ENCODE results near the gene VSTM2B. TPM values are rescaled to one million over a fixed set of nuclear protein-coding genes. Genes with fewer than 3 reads are reported as not detected.

VSTM2B gene
- total and polyA plus RNA-seq, 2 of the 13 experiments (the other 11 are each of a cell fraction or from before 2014, with no cell fraction given) = not detected

DNA sequence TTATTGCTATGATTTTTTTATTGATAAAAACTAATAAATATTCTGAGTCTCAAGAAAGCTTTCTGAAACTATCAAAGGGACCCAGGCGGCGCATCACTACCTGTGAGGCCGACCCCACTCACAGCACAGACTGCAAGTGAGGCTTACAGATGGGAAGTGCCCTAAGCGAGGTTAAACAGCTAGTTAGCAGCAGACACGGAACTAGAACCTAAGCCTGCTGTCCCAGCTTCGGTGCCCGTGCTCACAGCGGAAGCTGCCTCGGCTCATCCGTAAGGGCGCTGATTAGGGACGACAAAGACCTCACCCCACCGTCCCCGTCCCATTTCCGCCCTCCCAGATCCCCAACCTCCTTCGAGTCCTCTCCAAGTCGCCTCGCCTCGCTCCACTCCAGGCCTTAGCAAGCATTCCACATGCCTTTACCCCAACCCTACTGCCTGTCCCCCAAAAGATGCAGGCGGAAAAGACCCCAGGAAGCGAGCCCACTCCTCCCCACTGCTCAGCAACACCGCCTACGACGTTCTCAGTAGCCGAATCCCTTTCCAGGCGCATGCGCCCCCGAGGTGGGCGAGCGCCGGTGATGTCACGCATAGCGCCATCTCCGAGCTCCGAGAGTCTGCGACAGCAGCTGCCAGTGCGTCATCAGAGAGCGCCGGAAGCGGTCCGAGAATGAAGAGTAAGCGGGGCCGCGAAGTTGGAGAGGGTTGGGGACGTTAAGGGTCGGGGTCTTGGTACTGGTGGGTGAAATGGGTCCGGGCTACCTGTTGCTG, 80.0 kb downstream of the VSTM2B start, which contains the start of gene POP4 (continued):
- TF ChIP-seq, protein P1, sequence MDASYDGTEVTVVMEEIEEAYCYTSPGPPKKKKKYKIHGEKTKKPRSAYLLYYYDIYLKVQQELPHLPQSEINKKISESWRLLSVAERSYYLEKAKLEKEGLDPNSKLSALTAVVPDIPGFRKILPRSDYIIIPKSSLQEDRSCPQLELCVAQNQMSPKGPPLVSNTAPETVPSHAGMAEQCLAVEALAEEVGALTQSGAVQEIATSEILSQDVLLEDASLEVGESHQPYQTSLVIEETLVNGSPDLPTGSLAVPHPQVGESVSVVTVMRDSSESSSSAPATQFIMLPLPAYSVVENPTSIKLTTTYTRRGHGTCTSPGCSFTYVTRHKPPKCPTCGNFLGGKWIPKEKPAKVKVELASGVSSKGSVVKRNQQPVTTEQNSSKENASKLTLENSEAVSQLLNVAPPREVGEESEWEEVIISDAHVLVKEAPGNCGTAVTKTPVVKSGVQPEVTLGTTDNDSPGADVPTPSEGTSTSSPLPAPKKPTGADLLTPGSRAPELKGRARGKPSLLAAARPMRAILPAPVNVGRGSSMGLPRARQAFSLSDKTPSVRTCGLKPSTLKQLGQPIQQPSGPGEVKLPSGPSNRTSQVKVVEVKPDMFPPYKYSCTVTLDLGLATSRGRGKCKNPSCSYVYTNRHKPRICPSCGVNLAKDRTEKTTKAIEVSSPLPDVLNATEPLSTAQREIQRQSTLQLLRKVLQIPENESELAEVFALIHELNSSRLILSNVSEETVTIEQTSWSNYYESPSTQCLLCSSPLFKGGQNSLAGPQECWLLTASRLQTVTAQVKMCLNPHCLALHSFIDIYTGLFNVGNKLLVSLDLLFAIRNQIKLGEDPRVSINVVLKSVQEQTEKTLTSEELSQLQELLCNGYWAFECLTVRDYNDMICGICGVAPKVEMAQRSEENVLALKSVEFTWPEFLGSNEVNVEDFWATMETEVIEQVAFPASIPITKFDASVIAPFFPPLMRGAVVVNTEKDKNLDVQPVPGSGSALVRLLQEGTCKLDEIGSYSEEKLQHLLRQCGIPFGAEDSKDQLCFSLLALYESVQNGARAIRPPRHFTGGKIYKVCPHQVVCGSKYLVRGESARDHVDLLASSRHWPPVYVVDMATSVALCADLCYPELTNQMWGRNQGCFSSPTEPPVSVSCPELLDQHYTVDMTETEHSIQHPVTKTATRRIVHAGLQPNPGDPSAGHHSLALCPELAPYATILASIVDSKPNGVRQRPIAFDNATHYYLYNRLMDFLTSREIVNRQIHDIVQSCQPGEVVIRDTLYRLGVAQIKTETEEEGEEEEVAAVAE (CRISPR knock-in tag; IDR thresholded peaks at IDR 0.05; ENCODE audit: borderline replicate concordance) = peak; percentile 59; the same call in 1 of the 2 replicates

GRCh38 chr19:29606420-29606747, 80.6 kb downstream of the VSTM2B start:
- H3K9me3 ChIP-seq (ENCODE audit: low read length) = no peaks in the 10 kb centered on the region
- ChIA-PET CTCF (ENCODE audit: low intra/inter-chr PET ratio, low total read pairs) (no interaction called here), POLR2A (interaction anchor here (0.5 to 2.0 kb wide), 21 partner anchors 8 to 1813 kb away, joined by 3 to 44 read pairs (median 5); partner anchors contain the start of genes C19orf12, PLEKHF1 and URI1)
- DNase-seq (ENCODE audit: low spot score) (no peak), ATAC-seq (peak; percentile 66), FAIRE-seq (no peak)
- H3K79me2 ChIP-seq (ENCODE audit: insufficient read depth, low read length) = peaks cover 8% of the 10 kb centered on the region
- BruUV-seq (replicated peaks) = TSS peak; percentile 85
- H3K9ac ChIP-seq (ENCODE audit: insufficient read depth, low read depth, low read length) = peak overlapping the region; percentile 87
- WGBS (ENCODE audit: low lambda C conversion rate) = 0% methylated on average over 2 of the region's 12 CpGs
- peak overlapping the region; percentile 62 for H3K27ac ChIP-seq (ENCODE audit: extremely low read length, insufficient read depth, low read length)
- peaks cover 1 to 11% of the 10 kb centered on the region in 2 experiments; a peak in 3 of 5 replicates for H3K36me3 ChIP-seq (replicated peaks in 1 of 2; ENCODE audit: control insufficient read depth in 1 of 2, insufficient read depth in 2 of 2, low read length in 2 of 2)
- H3K4me3 ChIP-seq (replicated peaks in 1 of 3; ENCODE audit: insufficient read depth in 1 of 3, low read depth in 2 of 3, low read length in 3 of 3) = peak overlapping the region; percentile 79 to 93 (median 92)
- peak overlapping the region; percentile 89 for H3K4me2 ChIP-seq (ENCODE audit: low read depth, low read length)
- no peaks in the 10 kb centered on the region; a peak in 1 of 5 replicates for H3K27me3 ChIP-seq (ENCODE audit: control insufficient read depth in 1 of 2, insufficient read depth in 2 of 2, low read length in 2 of 2)
- H4K20me1 ChIP-seq (ENCODE audit: insufficient read depth, low read length) = no peaks in the 10 kb centered on the region
- H2AFZ ChIP-seq (ENCODE audit: low read length) = no peak overlapping the region
- intact Hi-C loops (cut with micrococcal nuclease; ENCODE audit: unreplicated experiment) (loop anchor here (5.0 kb wide), 1 partner anchor 101 kb away; no protein-coding TSS in a partner anchor), in situ Hi-C loops (cut with HindIII; ENCODE audit: extremely low pct_ligation_motif_present, low pct_unique_long_range_greater_than_20kb) (no loop called here)
- H3K4me1 ChIP-seq (ENCODE audit: insufficient read depth, low read length) = peaks cover 8% of the 10 kb centered on the region
- TF ChIP-seq TEAD2 (CRISPR knock-in tag; IDR thresholded peaks at IDR 0.05) (no peak), ASH2L (IDR thresholded peaks at IDR 0.05; ENCODE audit: insufficient read length, low read depth, low read length) (peak; percentile 43), TOE1 (CRISPR knock-in tag; IDR thresholded peaks at IDR 0.05) (no peak), ZNF605 (CRISPR knock-in tag; IDR thresholded peaks at IDR 0.05) (0 out of 2 replicates have a peak, but pooled peaks have one; percentile 2), SALL2 (CRISPR knock-in tag; IDR thresholded peaks at IDR 0.05) (peak; percentile 7; the same call in 1 of the 2 replicates), IKZF1 (IDR thresholded peaks at IDR 0.05) (no peak)
- TF ChIP-seq, protein P2, sequence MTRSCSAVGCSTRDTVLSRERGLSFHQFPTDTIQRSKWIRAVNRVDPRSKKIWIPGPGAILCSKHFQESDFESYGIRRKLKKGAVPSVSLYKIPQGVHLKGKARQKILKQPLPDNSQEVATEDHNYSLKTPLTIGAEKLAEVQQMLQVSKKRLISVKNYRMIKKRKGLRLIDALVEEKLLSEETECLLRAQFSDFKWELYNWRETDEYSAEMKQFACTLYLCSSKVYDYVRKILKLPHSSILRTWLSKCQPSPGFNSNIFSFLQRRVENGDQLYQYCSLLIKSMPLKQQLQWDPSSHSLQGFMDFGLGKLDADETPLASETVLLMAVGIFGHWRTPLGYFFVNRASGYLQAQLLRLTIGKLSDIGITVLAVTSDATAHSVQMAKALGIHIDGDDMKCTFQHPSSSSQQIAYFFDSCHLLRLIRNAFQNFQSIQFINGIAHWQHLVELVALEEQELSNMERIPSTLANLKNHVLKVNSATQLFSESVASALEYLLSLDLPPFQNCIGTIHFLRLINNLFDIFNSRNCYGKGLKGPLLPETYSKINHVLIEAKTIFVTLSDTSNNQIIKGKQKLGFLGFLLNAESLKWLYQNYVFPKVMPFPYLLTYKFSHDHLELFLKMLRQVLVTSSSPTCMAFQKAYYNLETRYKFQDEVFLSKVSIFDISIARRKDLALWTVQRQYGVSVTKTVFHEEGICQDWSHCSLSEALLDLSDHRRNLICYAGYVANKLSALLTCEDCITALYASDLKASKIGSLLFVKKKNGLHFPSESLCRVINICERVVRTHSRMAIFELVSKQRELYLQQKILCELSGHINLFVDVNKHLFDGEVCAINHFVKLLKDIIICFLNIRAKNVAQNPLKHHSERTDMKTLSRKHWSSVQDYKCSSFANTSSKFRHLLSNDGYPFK (CRISPR knock-in tag; IDR thresholded peaks at IDR 0.05; ENCODE audit: borderline replicate concordance) = 0 out of 2 replicates have a peak, but pooled peaks have one; percentile 10
- TF ChIP-seq, protein P3, sequence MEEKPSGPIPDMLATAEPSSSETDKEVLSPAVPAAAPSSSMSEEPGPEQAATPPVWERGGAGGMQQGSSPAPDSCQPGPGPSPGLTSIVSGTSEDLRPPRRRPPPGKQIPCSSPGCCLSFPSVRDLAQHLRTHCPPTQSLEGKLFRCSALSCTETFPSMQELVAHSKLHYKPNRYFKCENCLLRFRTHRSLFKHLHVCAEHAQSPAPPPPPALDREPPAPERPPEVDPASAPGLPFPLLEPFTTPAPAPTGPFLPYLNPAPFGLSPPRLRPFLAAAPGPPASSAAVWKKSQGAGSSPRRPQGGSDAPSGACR (CRISPR knock-in tag; IDR thresholded peaks at IDR 0.05) = 0 out of 2 replicates have a peak, but pooled peaks have one; percentile 9
- TF ChIP-seq, protein P4, sequence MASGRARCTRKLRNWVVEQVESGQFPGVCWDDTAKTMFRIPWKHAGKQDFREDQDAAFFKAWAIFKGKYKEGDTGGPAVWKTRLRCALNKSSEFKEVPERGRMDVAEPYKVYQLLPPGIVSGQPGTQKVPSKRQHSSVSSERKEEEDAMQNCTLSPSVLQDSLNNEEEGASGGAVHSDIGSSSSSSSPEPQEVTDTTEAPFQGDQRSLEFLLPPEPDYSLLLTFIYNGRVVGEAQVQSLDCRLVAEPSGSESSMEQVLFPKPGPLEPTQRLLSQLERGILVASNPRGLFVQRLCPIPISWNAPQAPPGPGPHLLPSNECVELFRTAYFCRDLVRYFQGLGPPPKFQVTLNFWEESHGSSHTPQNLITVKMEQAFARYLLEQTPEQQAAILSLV (CRISPR knock-in tag; IDR thresholded peaks at IDR 0.05; ENCODE audit: borderline replicate concordance) = peak; percentile 14; the same call in 1 of the 2 replicates
